GM19351 (cell line): ENCODE results near the gene ELMOD1.
"Not testable (repeated sequence)": the region's sequence is repeated elsewhere in the genome, so short reads cannot be mapped to it uniquely, and the experiment has no call there.

Source experiments
- ATAC-seq: cut with Tn5 transposase; IDR thresholded peaks from one replicate; pipeline ENCODE4 v1.9.1; 2021; ENCODE audit warnings: mild to moderate bottlenecking, moderate library complexity; ENCODE audit not compliant: unreplicated experiment

Gene ELMOD1

DNA sequence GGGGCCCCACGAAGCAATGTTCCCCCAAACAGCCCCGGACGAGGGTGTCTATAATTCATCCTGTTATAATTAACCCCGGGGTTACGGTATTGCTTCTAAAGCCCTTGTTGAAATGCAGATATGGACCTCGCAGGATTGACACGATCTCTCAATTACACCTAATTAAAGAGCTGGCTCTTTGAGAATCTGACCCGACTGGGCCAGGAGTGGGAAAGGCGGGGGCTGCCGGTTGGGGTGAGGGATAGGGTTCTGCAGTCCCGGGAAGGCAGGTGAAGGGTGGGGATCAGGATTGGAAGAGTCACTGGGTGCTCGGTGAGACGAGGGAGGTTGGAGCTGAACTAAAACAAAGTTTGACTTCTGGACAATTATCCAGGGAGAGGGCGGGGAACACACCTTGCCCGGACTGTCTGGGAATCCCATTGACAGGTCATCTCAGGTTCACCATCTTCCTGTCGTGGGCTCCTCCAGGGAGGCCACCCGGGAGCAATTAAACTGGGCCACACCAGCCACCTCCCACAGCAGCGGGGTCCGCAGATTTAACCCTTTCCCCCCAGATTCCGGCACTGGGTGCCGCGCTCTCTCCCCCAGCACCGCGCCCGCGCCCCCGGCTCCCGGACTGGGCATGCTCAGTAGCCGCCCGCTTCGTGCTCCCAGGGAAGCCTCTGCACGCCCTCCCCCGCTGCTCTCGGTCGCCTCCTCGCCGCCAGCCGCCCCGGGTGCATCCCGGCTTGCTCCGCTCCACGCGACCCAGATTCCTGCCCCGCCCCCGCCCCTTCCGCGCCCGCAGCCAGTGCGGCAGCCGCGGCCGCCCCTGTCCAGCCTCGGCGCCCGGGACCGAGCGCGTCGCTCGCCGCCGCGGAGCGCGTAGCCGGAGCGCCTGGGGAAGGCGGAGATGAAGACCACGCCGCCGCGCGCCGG, at the start of gene ELMOD1:
ELMOD1 (plus strand) TSS at position 688 of the 918 bp plus-strand sequence. CDS start 27,043 bp downstream, outside the sequence.
- ATAC-seq = peak; percentile 55

DNA sequence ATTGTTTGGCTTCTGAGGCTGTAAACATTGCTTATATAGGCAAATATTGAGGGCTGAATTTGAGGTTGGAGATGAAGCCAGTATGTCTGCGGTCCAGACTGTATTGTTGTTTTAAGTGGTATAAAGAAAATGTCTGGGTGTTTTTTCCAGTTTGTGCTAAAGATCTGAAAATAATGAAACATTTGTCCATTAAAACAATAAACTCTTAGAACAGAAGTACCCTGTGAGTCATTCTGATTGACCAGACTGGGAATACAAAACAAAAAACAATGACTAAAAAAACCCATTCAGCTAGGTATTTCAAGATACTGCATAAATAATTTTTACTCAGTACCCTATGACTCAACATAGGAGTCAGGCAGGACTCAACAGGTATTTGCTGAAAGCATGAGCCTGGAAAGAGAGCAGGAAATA, 45.8 kb upstream of the ELMOD1 start:
- no peak for ATAC-seq

DNA sequence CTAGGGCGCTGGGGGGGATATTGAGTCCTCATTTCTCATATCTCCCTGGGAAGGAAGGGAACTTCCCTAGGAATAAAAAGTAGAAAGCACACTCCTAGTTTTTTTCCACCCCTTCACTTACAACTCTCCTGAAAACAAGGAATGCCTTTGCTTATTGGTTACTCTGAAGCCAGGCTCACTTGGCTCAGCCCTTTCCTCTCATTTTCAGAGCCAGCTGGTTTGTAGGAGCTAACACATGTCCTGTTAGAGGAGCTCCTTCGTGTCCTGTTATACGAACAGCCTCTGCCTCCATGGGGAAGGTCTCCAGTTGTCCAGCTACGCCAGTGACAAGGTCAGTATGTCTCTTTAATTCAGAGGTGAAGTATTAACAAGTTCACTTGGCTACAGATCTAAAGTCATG, 43.0 kb upstream of the ELMOD1 start:
- ATAC-seq = no peak

DNA sequence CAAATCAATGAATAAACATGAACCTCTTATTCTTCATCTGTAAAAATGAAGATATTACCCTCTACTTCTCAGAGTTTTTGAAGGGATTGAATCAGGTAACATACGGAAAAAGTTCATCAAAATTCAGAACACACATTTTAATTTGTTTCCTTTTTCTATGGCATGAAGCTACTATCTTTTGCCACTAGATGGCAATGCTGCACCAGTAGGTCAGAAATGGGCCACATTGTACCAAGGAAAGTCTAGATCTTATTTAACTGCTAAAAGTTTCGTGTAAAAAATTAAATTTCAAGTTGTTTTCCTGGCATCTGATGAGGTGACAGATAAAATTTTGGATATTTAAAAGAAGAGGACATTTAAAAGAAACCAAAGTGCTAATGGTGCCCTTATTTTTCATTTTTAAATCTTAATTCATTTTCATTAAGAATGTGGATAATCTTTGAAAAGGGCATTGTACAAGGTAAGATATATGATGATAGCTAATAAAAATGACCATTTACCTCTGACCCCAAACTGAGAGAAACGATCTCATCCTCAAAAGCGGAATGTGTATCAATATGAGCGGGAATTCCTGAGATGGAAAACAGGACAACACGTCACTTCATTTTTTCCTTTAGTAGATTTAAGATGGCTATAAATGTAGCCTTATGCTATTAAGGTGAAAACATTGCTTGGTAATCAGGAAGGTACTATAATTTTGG, 41.5 kb upstream of the ELMOD1 start:
- peak; percentile 73 for ATAC-seq

DNA sequence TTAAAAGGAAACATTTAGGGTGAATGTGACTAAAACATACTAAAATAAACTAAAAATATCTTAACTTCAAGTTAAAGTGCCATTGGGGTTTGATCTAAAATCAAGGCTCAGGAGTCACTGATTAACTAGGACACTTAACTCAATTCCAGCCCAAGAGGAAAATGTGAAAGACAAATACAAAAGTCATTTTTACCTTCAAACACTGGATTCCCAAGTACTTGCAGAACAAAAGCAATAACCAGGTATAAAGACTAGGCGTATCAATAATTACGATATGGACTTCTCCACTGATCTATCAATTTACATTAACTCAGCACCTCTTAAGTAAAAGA, 41.0 kb upstream of the ELMOD1 start:
- no peak for ATAC-seq

DNA sequence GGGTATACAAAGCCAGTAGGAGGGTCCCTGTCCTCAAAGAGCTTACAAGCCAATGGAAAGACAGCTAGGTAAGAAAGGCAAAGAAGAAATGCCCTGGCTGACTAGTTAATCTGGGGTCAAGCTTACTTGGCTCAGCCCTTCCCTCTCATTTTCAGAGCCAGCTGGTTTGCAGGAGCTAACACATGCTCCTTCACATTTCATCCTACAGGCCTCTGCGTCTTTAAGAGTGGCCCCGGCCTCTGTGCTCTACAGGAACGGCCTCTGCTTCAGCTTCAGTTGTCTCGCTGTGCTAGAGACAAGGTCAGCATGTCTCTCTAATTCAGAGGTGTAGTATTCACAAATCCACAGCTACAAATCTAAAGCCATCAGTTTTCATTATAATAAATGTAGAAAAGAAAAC, 40.6 kb upstream of the ELMOD1 start:
- no peak for ATAC-seq

DNA sequence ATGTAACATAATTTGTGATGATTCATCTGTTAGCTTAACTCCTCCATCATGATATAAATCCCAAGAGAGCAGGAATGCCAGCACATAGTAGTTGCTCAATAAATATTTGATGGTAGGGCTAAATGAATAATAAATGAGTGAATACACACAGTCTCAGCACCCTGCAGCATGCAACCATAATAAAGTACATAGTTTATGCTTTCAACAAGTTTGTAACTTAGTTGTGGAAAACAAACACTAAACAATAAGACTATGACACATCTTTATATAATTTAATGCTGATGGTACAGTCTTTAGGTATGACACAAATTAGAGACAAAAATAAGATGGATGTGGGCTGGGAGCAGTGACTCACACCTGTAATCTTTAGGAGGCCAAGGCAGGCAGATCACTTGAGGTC, 29.3 kb upstream of the ELMOD1 start:
- no peak for ATAC-seq

DNA sequence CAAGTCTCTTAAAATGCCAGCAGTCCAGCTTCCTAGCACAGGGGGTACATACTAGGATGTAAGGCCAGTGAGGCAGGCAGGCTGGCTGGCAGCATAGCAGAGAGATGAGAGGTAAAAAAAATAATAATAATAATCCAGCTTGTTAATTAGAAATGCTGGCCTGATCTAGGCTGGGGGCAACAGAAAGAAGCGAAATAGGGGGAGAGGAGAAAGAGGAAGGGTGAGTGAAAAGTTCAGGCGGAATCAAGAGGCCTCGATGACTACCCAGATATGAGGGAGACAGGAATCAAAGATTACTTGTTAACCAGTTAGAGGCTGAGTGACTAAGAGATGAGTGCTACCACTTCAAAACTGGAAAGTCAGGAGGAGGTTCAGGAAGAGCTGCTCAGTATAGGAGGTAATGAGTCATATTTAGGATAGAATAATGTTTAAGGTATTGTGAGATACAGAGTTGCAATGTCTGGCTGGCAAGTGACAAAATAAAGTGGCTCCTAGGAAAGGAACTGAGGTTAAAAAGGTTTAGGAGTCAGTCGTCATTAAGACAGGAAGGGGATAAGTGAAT, 28.2 kb upstream of the ELMOD1 start:
- ATAC-seq = no peak

DNA sequence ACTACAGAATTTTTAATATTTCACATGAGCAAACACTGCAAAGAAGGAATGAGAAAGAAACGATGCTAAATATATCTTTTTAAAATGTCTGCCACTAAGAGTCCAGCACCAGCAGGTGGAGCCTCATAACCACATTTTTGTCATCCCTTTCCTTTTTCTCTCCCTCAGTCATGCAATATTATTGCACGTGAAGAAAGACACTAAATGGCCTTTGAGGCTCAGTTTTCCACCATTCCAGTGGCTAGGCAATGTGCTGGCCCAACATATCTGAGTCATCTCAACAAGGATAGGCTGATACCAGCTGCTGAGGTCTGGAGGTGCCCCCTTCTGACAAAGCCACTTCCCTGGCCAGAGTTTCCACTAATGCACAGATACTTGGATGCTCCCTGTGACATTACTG, 27.2 kb upstream of the ELMOD1 start:
- ATAC-seq = peak; percentile 36

DNA sequence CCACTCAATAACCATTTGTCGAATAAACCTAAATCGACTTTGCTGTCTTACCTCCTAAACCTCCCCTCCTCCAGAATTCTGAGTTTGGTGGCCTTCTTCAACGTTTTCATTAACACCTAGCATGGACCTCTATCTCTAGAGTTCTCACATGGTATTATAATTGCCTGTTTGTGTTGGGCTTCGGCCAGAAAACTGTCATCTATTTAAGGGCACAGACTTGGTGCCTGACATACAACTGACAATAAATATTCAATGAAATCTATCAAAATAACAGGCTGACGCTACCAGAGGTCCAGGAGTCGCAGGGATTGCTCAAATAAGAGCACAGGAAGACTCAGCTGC, 26.1 kb upstream of the ELMOD1 start:
- ATAC-seq = peak; percentile 7

DNA sequence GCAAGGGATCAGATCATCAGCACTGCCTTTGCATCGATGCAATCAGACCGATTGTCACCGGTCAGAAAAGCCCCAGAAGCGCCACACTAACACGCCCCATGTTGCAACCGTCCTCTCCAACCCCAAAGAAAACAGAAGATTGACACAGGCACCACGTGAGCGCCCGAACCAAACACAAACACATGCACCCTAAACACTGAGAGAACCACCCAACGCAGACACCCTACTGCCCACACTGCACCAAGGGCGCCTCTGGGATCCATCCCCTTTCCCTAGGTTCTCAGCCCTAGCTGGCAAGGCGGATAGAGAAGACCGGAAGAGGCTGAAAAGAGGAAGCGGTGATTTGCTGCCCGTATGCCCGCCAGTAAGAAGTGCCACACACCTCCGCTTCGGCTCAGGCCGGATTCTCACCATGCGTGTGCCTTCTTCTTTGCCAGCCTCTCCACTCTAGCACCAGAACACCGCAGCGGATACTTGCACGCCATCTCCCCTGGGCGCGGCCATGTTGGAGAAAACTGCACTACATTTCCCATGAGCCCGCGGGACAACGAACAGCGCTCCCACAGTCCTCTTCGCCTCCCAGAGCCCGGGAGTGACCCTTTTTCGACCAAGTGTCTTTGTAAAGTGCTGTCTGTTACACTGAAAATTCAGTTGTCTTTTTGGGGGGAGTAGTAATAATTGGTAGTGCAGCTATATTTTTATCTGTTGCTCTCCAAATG, 25.6 kb upstream of the ELMOD1 start, which contains the start of gene ALKBH8:
ALKBH8 (minus strand) TSS at position 517 of the 719 bp plus-strand sequence. CDS start 4,842 bp downstream, outside the sequence.
- peak; percentile 67 for ATAC-seq

DNA sequence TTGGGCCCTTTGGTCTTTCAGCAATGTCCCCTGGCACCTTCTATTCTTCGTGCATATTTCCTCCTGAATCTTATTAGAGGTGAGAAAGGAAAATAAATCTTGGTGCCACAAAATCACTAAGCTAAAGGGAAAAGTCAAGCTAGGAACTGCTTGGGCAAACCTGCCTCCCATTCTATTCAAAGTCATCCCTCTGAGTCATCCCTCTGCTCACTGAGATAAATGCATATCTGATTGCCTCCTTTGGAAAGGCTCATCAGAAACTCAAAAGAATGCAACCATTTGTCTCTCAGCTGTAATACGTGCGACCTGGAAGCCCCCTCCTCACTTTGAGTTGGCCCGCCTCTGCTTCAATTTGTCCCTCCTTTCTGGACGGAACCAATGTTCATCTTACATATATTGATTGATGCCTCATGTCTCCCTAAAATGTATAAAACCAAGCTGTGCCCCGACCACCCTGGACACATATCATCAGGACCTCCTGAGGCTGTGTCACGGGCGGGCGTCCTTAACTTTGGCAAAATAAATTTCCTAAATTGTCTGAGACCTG, 24.9 kb upstream of the ELMOD1 start:
- peak; percentile 1 for ATAC-seq

DNA sequence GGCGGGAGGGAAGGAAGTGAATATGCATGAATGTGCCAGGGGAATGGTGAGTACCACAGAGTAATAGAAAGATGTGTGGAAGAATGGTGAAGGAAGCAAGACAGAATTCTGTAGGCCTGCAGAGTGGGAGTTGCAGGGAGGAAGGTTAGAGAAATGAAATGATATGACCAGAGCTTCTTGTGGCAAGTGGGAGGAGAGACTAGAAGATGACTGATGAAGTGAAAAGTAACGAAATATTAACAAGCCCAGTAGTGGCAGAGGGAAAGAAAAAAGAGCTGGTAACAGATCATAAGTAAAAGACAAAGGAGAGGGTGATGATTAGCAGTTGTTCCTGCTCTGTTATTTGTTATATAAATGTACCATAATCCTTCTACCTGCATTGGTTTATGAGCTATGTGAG, 24.4 kb upstream of the ELMOD1 start:
- ATAC-seq = no peak

DNA sequence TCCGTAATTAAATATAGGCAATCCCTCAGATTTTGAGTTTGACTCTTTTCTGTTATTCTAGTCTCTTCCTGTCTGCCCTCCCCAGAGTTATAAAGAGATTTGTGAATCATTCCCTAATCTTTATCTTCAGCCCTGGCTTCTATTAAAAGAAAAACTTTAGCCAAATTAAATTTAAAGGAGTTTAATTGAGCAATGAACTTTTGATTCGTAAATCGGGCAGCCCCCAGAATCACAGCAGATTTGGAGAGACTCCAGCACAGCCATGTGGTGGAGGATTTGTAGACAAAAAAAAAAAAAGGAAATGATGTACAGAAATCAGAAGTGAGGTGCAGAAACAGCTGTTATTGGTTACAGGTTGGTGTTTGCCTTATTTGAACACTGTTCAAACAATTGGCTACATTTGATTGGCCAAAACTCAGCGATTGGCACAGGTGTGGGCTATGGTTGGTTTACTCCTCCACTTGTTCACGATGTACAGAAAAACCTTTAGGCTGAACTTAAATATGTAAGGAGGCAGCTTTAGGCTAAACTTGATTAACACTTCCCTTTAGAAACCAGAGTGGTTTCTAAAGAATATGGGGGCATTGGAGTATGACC, 23.1 kb upstream of the ELMOD1 start:
- peak; percentile 28 for ATAC-seq

DNA sequence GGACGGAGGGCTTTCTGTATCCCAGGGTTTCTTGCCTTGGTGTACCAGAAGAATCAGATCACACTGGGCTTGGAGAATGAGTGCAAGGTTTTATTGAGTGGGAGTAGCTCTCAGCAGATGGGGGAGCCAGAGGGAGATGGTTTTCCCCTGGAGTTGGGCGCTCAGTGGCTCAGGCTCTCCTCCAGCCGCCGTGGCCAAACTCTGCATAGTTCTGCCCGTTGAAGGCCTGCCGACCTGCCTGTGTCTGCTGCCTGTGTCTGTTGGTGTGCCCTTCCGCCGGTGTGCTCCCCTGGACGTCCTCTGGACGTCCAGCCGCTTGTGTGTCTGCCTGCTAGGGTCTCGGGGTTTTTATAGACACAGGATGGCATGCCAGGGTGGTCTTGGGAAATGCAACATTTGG, 20.9 kb upstream of the ELMOD1 start:
- no peak for ATAC-seq

DNA sequence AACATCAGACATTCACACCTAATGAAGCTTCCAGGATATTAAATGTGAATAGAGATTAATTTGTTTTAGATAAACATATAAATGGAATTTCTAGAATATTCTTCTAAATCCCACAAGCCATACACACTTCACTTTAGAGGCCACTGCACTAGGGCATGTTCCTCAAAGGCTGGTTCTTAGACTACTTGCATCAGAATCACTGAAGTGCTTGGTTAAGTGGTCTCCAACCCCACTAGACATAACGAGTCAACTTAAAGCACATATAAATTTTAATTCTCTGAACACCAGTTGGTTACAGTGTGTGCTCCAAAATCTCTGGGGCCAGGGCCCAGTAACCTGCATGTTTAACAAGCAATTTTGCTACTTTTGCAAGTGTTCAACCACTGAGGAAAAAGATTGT, 17.5 kb upstream of the ELMOD1 start:
- ATAC-seq = no peak

DNA sequence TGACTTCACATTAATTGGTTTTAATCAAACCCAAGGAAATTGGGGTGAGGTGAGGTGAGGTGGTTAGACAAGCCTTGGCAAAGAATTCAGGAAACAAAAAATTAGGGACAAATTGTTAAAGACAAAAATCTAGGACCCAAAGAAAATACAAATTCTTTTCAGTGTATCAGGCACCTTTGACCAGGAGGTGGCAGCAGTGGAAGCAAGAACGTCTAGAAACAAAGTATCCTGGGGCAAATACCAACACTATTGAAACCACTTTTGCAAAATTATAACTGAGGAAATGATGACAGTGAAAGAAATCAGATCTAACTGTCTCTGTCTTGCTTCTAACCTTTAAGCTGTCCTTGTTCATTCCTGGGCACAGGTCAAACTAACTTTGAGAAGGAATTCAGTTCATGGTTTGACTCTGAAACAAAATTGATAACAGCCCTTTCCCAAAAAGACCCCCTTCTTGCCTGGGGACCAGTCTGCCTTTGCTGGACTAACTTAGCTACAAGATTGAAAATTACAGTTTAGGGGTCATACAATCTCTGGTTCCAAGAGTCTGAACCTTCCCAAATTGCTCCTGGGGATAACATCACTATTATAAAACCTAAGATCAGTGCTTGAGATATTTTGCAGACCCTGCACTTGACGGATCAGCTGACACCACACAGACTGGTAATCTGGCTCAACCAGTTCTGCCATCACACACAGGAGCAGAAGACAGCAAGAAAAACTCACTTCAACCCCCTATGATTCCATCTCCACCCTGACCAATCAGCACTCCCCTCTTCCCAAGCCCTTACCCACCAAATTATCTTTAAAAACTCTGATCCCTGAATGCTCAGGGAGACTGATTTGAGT, 14.2 kb upstream of the ELMOD1 start:
- ATAC-seq = peak; percentile 84

DNA sequence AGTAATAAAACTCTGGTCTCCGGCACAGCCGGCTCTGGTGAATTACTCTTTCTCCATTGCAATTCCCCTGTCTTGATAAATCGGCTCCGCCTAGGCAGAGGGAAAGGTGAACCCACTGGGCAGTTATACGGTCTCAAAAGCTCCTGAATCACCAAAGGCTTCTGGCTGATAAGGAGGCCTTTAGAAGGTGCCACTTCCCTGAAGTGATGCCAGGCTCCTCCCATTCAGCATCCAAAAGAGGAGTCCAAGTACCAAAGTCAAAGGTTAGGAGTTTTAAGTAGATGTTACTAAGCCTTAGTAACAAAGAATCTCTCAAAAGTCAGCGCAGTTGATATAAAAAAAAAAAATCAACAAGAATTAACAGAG, 13.6 kb upstream of the ELMOD1 start:
- ATAC-seq = no peak

DNA sequence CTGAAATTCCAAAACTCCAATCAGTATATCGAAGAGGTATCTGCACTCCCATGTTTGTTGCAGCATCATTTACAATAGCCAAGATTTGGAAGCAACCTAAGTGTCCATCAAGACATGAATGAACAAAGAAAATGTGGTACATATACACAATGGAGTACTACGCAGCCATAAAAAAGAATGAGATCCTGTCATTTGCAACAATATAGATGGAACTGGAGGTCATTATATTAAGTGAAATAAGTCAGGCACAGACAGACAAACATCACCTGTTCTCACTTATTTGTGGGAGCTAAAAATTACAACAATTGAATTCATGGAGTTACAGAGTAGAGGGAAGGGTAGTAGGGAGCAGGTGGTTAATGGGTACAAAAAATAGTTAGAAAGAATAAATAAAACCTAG, 11.8 kb upstream of the ELMOD1 start:
- ATAC-seq = not testable (repeated sequence)

DNA sequence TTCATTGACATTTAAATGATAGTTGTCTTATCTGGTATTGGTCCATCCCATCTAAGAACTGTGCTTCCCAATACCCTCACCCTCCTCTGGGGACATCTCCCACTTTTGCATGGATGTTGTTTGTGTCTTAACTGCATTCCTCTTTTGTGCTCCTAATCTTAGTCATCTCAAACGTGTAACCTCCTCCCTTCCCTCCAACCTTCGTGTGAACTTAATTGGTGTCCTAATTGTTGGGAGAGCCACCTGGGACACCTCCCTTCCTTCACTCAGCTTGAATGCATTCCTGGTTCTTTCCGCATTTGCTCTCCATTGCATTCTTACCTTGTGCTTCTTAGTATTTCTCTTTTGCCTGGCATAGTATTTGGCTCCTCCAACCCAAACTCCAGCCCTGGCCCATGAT, 9.8 kb upstream of the ELMOD1 start:
- ATAC-seq = no peak
